B cell (primary cell): ENCODE measurements around the gene GOLPH3. TPM values are rescaled to one million over a fixed set of nuclear protein-coding genes. Genes with fewer than 3 reads are reported as not detected.

Experiments used
- ATAC-seq: fragments of 200-7000 bp; cut with Tn5 transposase; one replicate; pipeline ENCODE4 v1.10.0; 2021; ENCODE audit warnings: low read depth, mild to moderate bottlenecking, moderate number of reproducible peaks, moderate library complexity
- CTCF ChIA-PET: fragments of 350-600 bp; sonication (Branson Sonifier 250); formaldehyde crosslinking; loops from one replicate; lab custom pipeline; 2021; ENCODE audit warnings: antibody characterized with exemption, inconsistent platforms; lab: Charles Lee
- POLR2A ChIA-PET: fragments of 350-600 bp; sonication (Branson Sonifier 250); formaldehyde crosslinking; loops from one replicate; lab custom pipeline; 2021; ENCODE audit warnings: antibody characterized with exemption; lab: Charles Lee
- DNase-seq: peaks from one replicate; pipeline ENCODE4 v3.0.0; 2013
- H2AFZ ChIP-seq: 2 replicates; pipeline ENCODE4 v1.6.1; 2012; ENCODE audit warnings: mild to moderate bottlenecking, low read depth, low read length; ENCODE audit not compliant: insufficient read depth, poor library complexity, severe bottlenecking
- H3K27ac ChIP-seq, 2 donors: 1 replicate in 1 of 2; 2 replicates in 1 of 2; pipeline ENCODE4 v1.5.1; 2012 to 2013; ENCODE audit warnings: low read length in 2 of 2, mild to moderate bottlenecking in 2 of 2, moderate library complexity in 1 of 2
- H3K27me3 ChIP-seq, 4 experiments: fragments of 200-600 bp in 1 of 4; sonication (generic) in 1 of 4; replicated peaks in 1 of 4; 1 replicate in 2 of 4; 2 replicates in 2 of 4; pipeline versions ENCODE4 v1.6.1 to v1.7.0; 2013 to 2016; ENCODE audit warnings: low read length in 3 of 4, mild to moderate bottlenecking in 2 of 4, mixed read lengths in 1 of 4, moderate library complexity in 1 of 4; ENCODE audit not compliant: insufficient read depth in 4 of 4, control insufficient read depth in 3 of 4; ENCODE audit errors: control extremely low read depth in 1 of 4
- H3K36me3 ChIP-seq, 2 experiments: replicated peaks in 1 of 2; 1 replicate in 1 of 2; 2 replicates in 1 of 2; pipeline versions ENCODE4 v1.6.1 to v1.7.1; 2013; ENCODE audit warnings: low read length in 1 of 2; ENCODE audit not compliant: insufficient read depth in 2 of 2, control insufficient read depth in 1 of 2; ENCODE audit errors: control extremely low read depth in 1 of 2, extremely low read depth in 1 of 2
- H3K4me1 ChIP-seq, 2 donors: fragments of 200-600 bp in 1 of 2; sonication (generic) in 1 of 2; 1 replicate in 1 of 2; 2 replicates in 1 of 2; pipeline versions ENCODE4 v1.5.1 to v1.6.1; 2013 to 2017; ENCODE audit warnings: low read length in 2 of 2; ENCODE audit not compliant: control insufficient read depth in 2 of 2, insufficient read depth in 2 of 2
- H3K4me2 ChIP-seq: replicated peaks from 2 replicates; pipeline ENCODE3; 2012; ENCODE audit warnings: mild to moderate bottlenecking, low read depth, low read length; ENCODE audit not compliant: poor library complexity, severe bottlenecking
- H3K4me3 ChIP-seq, 5 experiments: fragments of 200-600 bp in 1 of 5; sonication (generic) in 1 of 5; 1 replicate in 3 of 5; 2 replicates in 2 of 5; pipeline versions ENCODE4 v1.5.1 to v1.7.0; 2011 to 2016; ENCODE audit warnings: low read length in 4 of 5, mild to moderate bottlenecking in 4 of 5, low read depth in 2 of 5, control low read depth in 1 of 5, moderate library complexity in 1 of 5; ENCODE audit not compliant: insufficient read depth in 1 of 5; ENCODE audit errors: control extremely low read depth in 1 of 5, extremely low read depth in 1 of 5
- H3K79me2 ChIP-seq: fragments of 200-600 bp; sonication (generic); one replicate; pipeline ENCODE4 v1.6.0; 2016; ENCODE audit warnings: low read length; ENCODE audit not compliant: control insufficient read depth, insufficient read depth
- H3K9ac ChIP-seq: fragments of 200-600 bp; sonication (generic); 2 replicates; pipeline ENCODE4 v1.6.1; 2017; ENCODE audit warnings: mild to moderate bottlenecking, low read length, moderate library complexity
- H3K9me3 ChIP-seq, 3 donors: one replicate each; pipeline versions ENCODE4 v1.6.1 to v1.7.1; 2013; ENCODE audit warnings: low read length in 2 of 3; ENCODE audit not compliant: control insufficient read depth in 2 of 3, insufficient read depth in 1 of 3; ENCODE audit errors: control extremely low read depth in 1 of 3
- H4K20me1 ChIP-seq: 2 replicates; pipeline ENCODE4 v1.6.0; 2012; ENCODE audit warnings: mild to moderate bottlenecking, low read length; ENCODE audit not compliant: insufficient read depth, control insufficient read depth, poor library complexity, severe bottlenecking
- H3K27ac Mint-ChIP-seq: one replicate; pipeline ENCODE4 v1.8.0; 2021; ENCODE audit warnings: mixed read lengths
- H3K27me3 Mint-ChIP-seq: one replicate; pipeline ENCODE4 v1.8.0; 2021; ENCODE audit warnings: mixed read lengths
- H3K4me1 Mint-ChIP-seq: one replicate; pipeline ENCODE4 v1.8.0; 2021; ENCODE audit warnings: mixed read lengths
- H3K4me3 Mint-ChIP-seq: one replicate; pipeline ENCODE4 v1.8.0; 2021; ENCODE audit warnings: mixed read lengths
- H3K9me3 Mint-ChIP-seq: one replicate; pipeline ENCODE4 v1.8.0; 2022; ENCODE audit warnings: mixed read lengths; ENCODE audit not compliant: insufficient read depth
- EZH2 ChIP-seq: IDR thresholded peaks from 2 replicates; pipeline ENCODE4 v1.6.1; 2012; ENCODE audit warnings: borderline replicate concordance, low read depth, mild to moderate bottlenecking, moderate library complexity, low read length; ENCODE audit not compliant: insufficient read depth, poor library complexity, severe bottlenecking
- WGBS: methylation state at CpG from one replicate; pipeline ENCODE4 v1.1.5; 2013; ENCODE audit warnings: missing lambda C conversion rate; ENCODE audit not compliant: insufficient coverage; 5-methylcytosine and 5-hydroxymethylcytosine counted together
- intact Hi-C: fragments of 100-400 bp; cut with micrococcal nuclease; formaldehyde crosslinking; loops from one replicate; pipeline ENCODE4 v1.10.0; 2022
- polyA plus RNA-seq: library from polyadenylated mRNA; depleted of rRNA; stranded (reverse); fragments of >200 nt; gene quantifications from 2 replicates; pipeline ENCODE4 v1.2.3, GENCODE V29; 2012
- total RNA-seq, 2 donors: library from RNA; stranded (reverse); fragments of 120-200 nt in 1 of 2; gene quantifications; 1 replicate in 1 of 2; 2 replicates in 1 of 2; pipeline versions ENCODE4 v1.2.3 to v1.2.4, GENCODE V29; 2013 to 2022
- TF ChIP-seq, protein P1 (sequence below): fragments of 200-600 bp; IDR thresholded peaks from one replicate; pipeline ENCODE4 v1.8.0; 2022; ENCODE audit warnings: antibody characterized with exemption, mild to moderate bottlenecking

The GOLPH3 gene
- total and polyA plus RNA-seq, 2 donors (not counting 1 experiment from before 2014, with no cell fraction given) = 16.2 to 62.6 TPM

DNA sequence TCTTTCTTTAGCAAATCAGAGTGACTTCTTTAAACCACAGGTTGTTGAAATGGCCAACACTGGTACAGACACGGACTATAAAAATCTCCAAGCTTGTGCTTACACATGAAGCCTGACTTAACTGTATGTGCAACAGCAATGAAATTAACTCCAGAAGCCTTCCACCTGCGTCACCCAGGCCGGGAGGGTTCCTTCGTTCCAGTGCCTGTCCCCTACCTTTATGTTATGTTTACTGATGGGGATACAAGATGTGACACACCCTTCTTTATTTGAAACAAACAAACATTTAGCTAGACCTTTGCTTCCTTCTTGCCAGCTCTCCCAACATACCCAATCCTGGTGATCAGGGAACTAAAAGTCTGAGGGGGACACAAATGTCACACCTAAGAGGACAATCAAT lies 66.0 kb downstream of the GOLPH3 start:
- H3K4me1 ChIP-seq = no peaks in the 10 kb centered on the region
- intact Hi-C loops = no loop called here
- CTCF ChIA-PET = interaction anchor here (1.2 to 2.7 kb wide), 2 partner anchors 15 to 126 kb away, joined by 4 to 11 read pairs; no protein-coding TSS in a partner anchor
- no peaks in the 10 kb centered on the region for H3K9me3 Mint-ChIP-seq
- H4K20me1 ChIP-seq = no peaks in the 10 kb centered on the region
- H3K4me2 ChIP-seq = no peak overlapping the region
- 100% methylated on average over 1 of the region's 4 CpGs for WGBS
- POLR2A ChIA-PET = no interaction called here
- no peak overlapping the region for H3K27ac ChIP-seq
- no peak for ATAC-seq
- no peaks in the 10 kb centered on the region for H3K4me1 Mint-ChIP-seq
- no peak overlapping the region for H2AFZ ChIP-seq
- H3K4me3 Mint-ChIP-seq = no peak overlapping the region
- peaks cover 5 to 52% of the 10 kb centered on the region in 2 experiments for H3K36me3 ChIP-seq
- no peaks in the 10 kb centered on the region for H3K79me2 ChIP-seq
- DNase-seq = no peak
- TF ChIP-seq, protein P1, sequence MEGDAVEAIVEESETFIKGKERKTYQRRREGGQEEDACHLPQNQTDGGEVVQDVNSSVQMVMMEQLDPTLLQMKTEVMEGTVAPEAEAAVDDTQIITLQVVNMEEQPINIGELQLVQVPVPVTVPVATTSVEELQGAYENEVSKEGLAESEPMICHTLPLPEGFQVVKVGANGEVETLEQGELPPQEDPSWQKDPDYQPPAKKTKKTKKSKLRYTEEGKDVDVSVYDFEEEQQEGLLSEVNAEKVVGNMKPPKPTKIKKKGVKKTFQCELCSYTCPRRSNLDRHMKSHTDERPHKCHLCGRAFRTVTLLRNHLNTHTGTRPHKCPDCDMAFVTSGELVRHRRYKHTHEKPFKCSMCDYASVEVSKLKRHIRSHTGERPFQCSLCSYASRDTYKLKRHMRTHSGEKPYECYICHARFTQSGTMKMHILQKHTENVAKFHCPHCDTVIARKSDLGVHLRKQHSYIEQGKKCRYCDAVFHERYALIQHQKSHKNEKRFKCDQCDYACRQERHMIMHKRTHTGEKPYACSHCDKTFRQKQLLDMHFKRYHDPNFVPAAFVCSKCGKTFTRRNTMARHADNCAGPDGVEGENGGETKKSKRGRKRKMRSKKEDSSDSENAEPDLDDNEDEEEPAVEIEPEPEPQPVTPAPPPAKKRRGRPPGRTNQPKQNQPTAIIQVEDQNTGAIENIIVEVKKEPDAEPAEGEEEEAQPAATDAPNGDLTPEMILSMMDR = no peak
- no peak for TF ChIP-seq EZH2
- H3K9ac ChIP-seq = no peak overlapping the region
- no peaks in the 10 kb centered on the region for H3K27me3 Mint-ChIP-seq
- no peaks in the 10 kb centered on the region for H3K9me3 ChIP-seq
- H3K4me3 ChIP-seq = no peak overlapping the region
- no peak overlapping the region for H3K27ac Mint-ChIP-seq
- H3K27me3 ChIP-seq = no peaks in the 10 kb centered on the region

DNA sequence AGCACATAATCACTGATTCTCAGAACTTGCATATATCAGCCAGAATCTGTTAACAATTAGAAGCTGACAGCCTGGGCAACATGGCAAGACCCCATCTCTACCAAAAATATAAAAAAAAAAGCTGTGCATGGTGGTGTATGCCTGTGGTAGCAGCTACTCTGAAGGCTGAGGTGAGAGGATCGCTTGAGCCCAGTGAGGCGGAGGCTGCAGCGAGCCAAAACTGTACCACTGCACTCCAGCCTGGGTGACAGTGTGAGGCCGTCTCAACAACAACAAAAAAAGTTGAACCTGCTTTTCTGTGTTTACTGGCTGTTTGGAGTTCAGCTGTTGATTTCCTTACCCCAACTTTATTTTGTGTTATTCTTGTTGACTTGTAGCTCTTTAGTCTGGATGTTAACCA lies 66.8 kb downstream of the GOLPH3 start:
- WGBS = no CpG with 5 or more reads among the region's 4 CpGs
- ATAC-seq (no peak), DNase-seq (no peak)
- H3K27me3 Mint-ChIP-seq = no peaks in the 10 kb centered on the region
- H3K27ac Mint-ChIP-seq = no peak overlapping the region
- Histone ChIP-seq H3K9me3 (no peaks in the 10 kb centered on the region), H3K9ac (no peak overlapping the region), H3K36me3 (peaks cover 3 to 48% of the 10 kb centered on the region in 2 experiments), H4K20me1 (no peaks in the 10 kb centered on the region), H3K79me2 (no peaks in the 10 kb centered on the region), H3K4me2 (no peak overlapping the region), H3K4me3 (no peak overlapping the region), H3K4me1 (no peaks in the 10 kb centered on the region), H2AFZ (no peak overlapping the region), H3K27ac (no peak overlapping the region), H3K27me3 (no peaks in the 10 kb centered on the region)
- TF ChIP-seq, protein P1 = no peak
- TF ChIP-seq EZH2 = no peak
- CTCF ChIA-PET = interaction anchor here (0.6 to 2.7 kb wide), 2 partner anchors 14 to 383 kb away, joined by 4 to 11 read pairs; no protein-coding TSS in a partner anchor
- no peaks in the 10 kb centered on the region for H3K9me3 Mint-ChIP-seq
- intact Hi-C loops = no loop called here
- POLR2A ChIA-PET = no interaction called here
- H3K4me1 Mint-ChIP-seq = no peaks in the 10 kb centered on the region
- no peak overlapping the region for H3K4me3 Mint-ChIP-seq
